GM19023 (cell line): Measurements from ENCODE around the gene MYBBP1A.
"Not testable (repeated sequence)": the region's sequence is repeated elsewhere in the genome, so short reads cannot be mapped to it uniquely, and the experiment has no call there.

Experiments used
- ATAC-seq: cut with Tn5 transposase; IDR thresholded peaks from one replicate; pipeline ENCODE4 v1.9.1; 2021; ENCODE audit warnings: mild to moderate bottlenecking, moderate library complexity; ENCODE audit not compliant: unreplicated experiment

MYBBP1A gene

GRCh38 chr17:4554997-4555799 is at the start of gene MYBBP1A:
TSS of gene MYBBP1A (minus strand) at chr17:4555384. CDS start at chr17:4555324, 60 bp downstream.
- ATAC-seq, result peak; percentile 74

- not testable (repeated sequence) for ATAC-seq
Observed at GRCh38 chr17:4604736-4605135, 49.6 kb upstream of the MYBBP1A start.

GRCh38 chr17:4604111-4604644 is 49.0 kb upstream of the MYBBP1A start:
- no peak for ATAC-seq

GRCh38 chr17:4602041-4602440 is 46.9 kb upstream of the MYBBP1A start:
- no peak for ATAC-seq

- no peak for ATAC-seq
Observed at GRCh38 chr17:4601326-4601725, 46.1 kb upstream of the MYBBP1A start.

- ATAC-seq, result no peak
Observed at GRCh38 chr17:4600563-4600962, 45.4 kb upstream of the MYBBP1A start.

GRCh38 chr17:4599505-4600281 is 44.5 kb upstream of the MYBBP1A start:
- no peak for ATAC-seq

- ATAC-seq, result no peak
Observed at GRCh38 chr17:4598776-4599504, 43.8 kb upstream of the MYBBP1A start.

GRCh38 chr17:4597975-4598374 is 42.8 kb upstream of the MYBBP1A start:
- no peak for ATAC-seq

- no peak for ATAC-seq
Observed at GRCh38 chr17:4596636-4597380, 41.6 kb upstream of the MYBBP1A start.

- not testable (repeated sequence) for ATAC-seq
Observed at GRCh38 chr17:4595685-4596342, 40.6 kb upstream of the MYBBP1A start.

- ATAC-seq, result no peak
Observed at GRCh38 chr17:4594931-4595684, 39.9 kb upstream of the MYBBP1A start.

GRCh38 chr17:4594406-4594805 is 39.2 kb upstream of the MYBBP1A start:
- ATAC-seq, result no peak

GRCh38 chr17:4593021-4593421 is 37.8 kb upstream of the MYBBP1A start:
- ATAC-seq, result no peak

GRCh38 chr17:4592240-4593005 is 37.2 kb upstream of the MYBBP1A start:
- ATAC-seq, result no peak

- ATAC-seq, result no peak
Observed at GRCh38 chr17:4591529-4591928, 36.3 kb upstream of the MYBBP1A start.

GRCh38 chr17:4590981-4591453 is 35.8 kb upstream of the MYBBP1A start:
- no peak for ATAC-seq

- not testable (repeated sequence) for ATAC-seq
Observed at GRCh38 chr17:4590042-4590441, 34.9 kb upstream of the MYBBP1A start.
